WTC11 (cell line): ENCODE data around the gene TTC7B. TPM values are rescaled to one million over a fixed set of nuclear protein-coding genes. Genes with fewer than 3 reads are reported as not detected.

Experiments used
- ATAC-seq: fragments of 200-7000 bp; cut with Tn5 transposase; 2 replicates; pipeline ENCODE4 v1.10.0; 2021; ENCODE audit warnings: mild to moderate bottlenecking, moderate library complexity
- CTCF ChIA-PET: fragments of 300-600 bp; sonication (Branson Sonifier 250); formaldehyde crosslinking; loops from one replicate; lab custom pipeline; 2021; ENCODE audit warnings: antibody characterized with exemption; lab: Charles Lee
- POLR2A ChIA-PET: fragments of 350-600 bp; sonication (Branson Sonifier 250); formaldehyde crosslinking; loops from one replicate; lab custom pipeline; 2021; ENCODE audit warnings: antibody characterized with exemption; lab: Charles Lee
- DNase-seq: peaks from one replicate; pipeline ENCODE4 v3.0.0; 2021; ENCODE audit warnings: low spot score
- H3K27ac Mint-ChIP-seq: 2 replicates; pipeline ENCODE4 v1.8.0; 2021; ENCODE audit warnings: mixed read lengths
- H3K27me3 Mint-ChIP-seq: 2 replicates; pipeline ENCODE4 v1.8.0; 2021; ENCODE audit warnings: low read depth, mild to moderate bottlenecking, moderate library complexity, mixed read lengths
- H3K36me3 Mint-ChIP-seq: 2 replicates; pipeline ENCODE4 v1.8.0; 2021; ENCODE audit warnings: mixed read lengths
- H3K4me1 Mint-ChIP-seq: 2 replicates; pipeline ENCODE4 v1.8.0; 2022; ENCODE audit warnings: mixed read lengths
- H3K4me3 Mint-ChIP-seq: 2 replicates; pipeline ENCODE4 v1.8.0; 2021; ENCODE audit warnings: mild to moderate bottlenecking, moderate library complexity, mixed read lengths
- H3K9me3 Mint-ChIP-seq: 2 replicates; pipeline ENCODE4 v1.8.0; 2021; ENCODE audit warnings: mixed read lengths
- CDX4 ChIP-seq: fragments of 250-450 bp; sonication (Bioruptor Pico); IDR thresholded peaks from 2 replicates; pipeline ENCODE4 v1.9.0; 2021; ENCODE audit warnings: moderate library complexity, mild to moderate bottlenecking, inconsistent platforms, borderline replicate concordance
- CREB1 ChIP-seq: sonication (generic); formaldehyde crosslinking; IDR thresholded peaks from 2 replicates; pipeline ENCODE4 v1.8.0; 2023; ENCODE audit warnings: mild to moderate bottlenecking, missing genetic modification reagents
- CREM ChIP-seq: sonication (generic); formaldehyde crosslinking; IDR thresholded peaks from 2 replicates; pipeline ENCODE4 v1.8.1; 2022; ENCODE audit warnings: mild to moderate bottlenecking, missing genetic modification reagents, moderate library complexity
- E2F1 ChIP-seq: sonication (generic); formaldehyde crosslinking; IDR thresholded peaks from 2 replicates; pipeline ENCODE4 v1.8.0; 2022; ENCODE audit warnings: mild to moderate bottlenecking, missing genetic modification reagents
- FOXP4 ChIP-seq: sonication (generic); formaldehyde crosslinking; IDR thresholded peaks from 2 replicates; pipeline ENCODE4 v1.8.0; 2022; ENCODE audit warnings: mild to moderate bottlenecking, missing genetic modification reagents
- MAX ChIP-seq: sonication (generic); formaldehyde crosslinking; IDR thresholded peaks from 2 replicates; pipeline ENCODE4 v1.8.0; 2022; ENCODE audit warnings: mild to moderate bottlenecking, missing genetic modification reagents
- MXD4 ChIP-seq: fragments of 250-450 bp; sonication (Bioruptor Pico); IDR thresholded peaks from 2 replicates; pipeline ENCODE4 v1.8.0; 2021; ENCODE audit warnings: mild to moderate bottlenecking, moderate library complexity, borderline replicate concordance
- NR1H2 ChIP-seq: sonication (generic); formaldehyde crosslinking; IDR thresholded peaks from 2 replicates; pipeline ENCODE4 v1.9.0; 2021; ENCODE audit warnings: mild to moderate bottlenecking, moderate library complexity, missing genetic modification reagents
- TCF7 ChIP-seq: sonication (generic); formaldehyde crosslinking; IDR thresholded peaks from 2 replicates; pipeline ENCODE4 v1.8.0; 2022; ENCODE audit warnings: mild to moderate bottlenecking, low read depth, missing genetic modification reagents, moderate library complexity
- TEAD4 ChIP-seq: sonication (generic); formaldehyde crosslinking; IDR thresholded peaks from 2 replicates; pipeline ENCODE4 v1.8.0; 2022; ENCODE audit warnings: mild to moderate bottlenecking, missing genetic modification reagents
- USF2 ChIP-seq: sonication (generic); formaldehyde crosslinking; IDR thresholded peaks from 2 replicates; pipeline ENCODE4 v1.8.1; 2023; ENCODE audit warnings: mild to moderate bottlenecking, missing genetic modification reagents, moderate library complexity
- ZBTB21 ChIP-seq: sonication (generic); formaldehyde crosslinking; IDR thresholded peaks from 2 replicates; pipeline ENCODE4 v1.8.1; 2023; ENCODE audit warnings: mild to moderate bottlenecking, missing genetic modification reagents, borderline replicate concordance
- ZNF281 ChIP-seq: sonication (generic); formaldehyde crosslinking; IDR thresholded peaks from 2 replicates; pipeline ENCODE4 v1.8.0; 2023; ENCODE audit warnings: mild to moderate bottlenecking, missing genetic modification reagents
- ZNF317 ChIP-seq: sonication (generic); formaldehyde crosslinking; IDR thresholded peaks from 2 replicates; pipeline ENCODE4 v1.8.1; 2023; ENCODE audit warnings: low read depth, mild to moderate bottlenecking, moderate library complexity, missing genetic modification reagents, borderline replicate concordance
- ZNF396 ChIP-seq: fragments of 250-450 bp; sonication (Bioruptor Pico); IDR thresholded peaks from 2 replicates; pipeline ENCODE4 v1.8.0; 2021; ENCODE audit warnings: mild to moderate bottlenecking, moderate library complexity, borderline replicate concordance
- ZNF512 ChIP-seq: sonication (generic); formaldehyde crosslinking; IDR thresholded peaks from 2 replicates; pipeline ENCODE4 v1.8.1; 2022; ENCODE audit warnings: missing genetic modification reagents, borderline replicate concordance
- total RNA-seq: library from RNA; stranded (reverse); gene quantifications from 3 replicates; pipeline ENCODE4 v1.2.3, GENCODE V29; 2021
- TF ChIP-seq, protein P1 (sequence below): sonication (generic); formaldehyde crosslinking; IDR thresholded peaks from 2 replicates; pipeline ENCODE4 v1.8.1; 2022; ENCODE audit warnings: low read depth, mild to moderate bottlenecking, moderate library complexity, missing genetic modification reagents, borderline replicate concordance
- TF ChIP-seq, protein P2 (sequence below): sonication (generic); formaldehyde crosslinking; IDR thresholded peaks from 2 replicates; pipeline ENCODE4 v1.8.1; 2023; ENCODE audit warnings: mild to moderate bottlenecking, missing genetic modification reagents

TTC7B gene
- total RNA-seq, 1 experiment from 2014 or later: 27.6 TPM

GRCh38 chr14:90523961-90524875 lies 292.0 kb downstream of the TTC7B start:
- no peak overlapping the region for H3K4me3 Mint-ChIP-seq
- peaks cover 23% of the 10 kb centered on the region for H3K9me3 Mint-ChIP-seq
- no peak overlapping the region for H3K27ac Mint-ChIP-seq
- TF ChIP-seq USF2 (CRISPR knock-in tag): no peak
- TF ChIP-seq E2F1 (CRISPR knock-in tag): no peak
- no peak for TF ChIP-seq ZNF396 (CRISPR knock-in tag)
- no peak for TF ChIP-seq CDX4 (CRISPR knock-in tag)
- no peak for TF ChIP-seq FOXP4 (CRISPR knock-in tag)
- TF ChIP-seq TEAD4 (CRISPR knock-in tag): no peak
- no peak for TF ChIP-seq TCF7 (CRISPR knock-in tag)
- TF ChIP-seq CREM (CRISPR knock-in tag): no peak
- no peak for TF ChIP-seq ZNF512 (CRISPR knock-in tag)
- no peak for TF ChIP-seq MAX (CRISPR knock-in tag)
- TF ChIP-seq, all 79 proteins: peak for 0
- no peaks in the 10 kb centered on the region for H3K27me3 Mint-ChIP-seq
- ATAC-seq (no peak), DNase-seq (no peak)
- H3K36me3 Mint-ChIP-seq: peaks cover 11% of the 10 kb centered on the region
- CTCF ChIA-PET: interaction anchor here (2.4 kb wide), 1 partner anchor 125 kb away, joined by 11 read pairs; no protein-coding TSS in a partner anchor
- POLR2A ChIA-PET: no interaction called here
- no peaks in the 10 kb centered on the region for H3K4me1 Mint-ChIP-seq

GRCh38 chr14:90523544-90523943 lies 292.7 kb downstream of the TTC7B start:
- ChIA-PET CTCF (interaction anchor here (1.2 to 2.4 kb wide), 3 partner anchors 23 to 235 kb away, joined by 4 to 11 read pairs (median 5); no protein-coding TSS in a partner anchor), POLR2A (no interaction called here)
- H3K27me3 Mint-ChIP-seq: no peaks in the 10 kb centered on the region; the same call in 1 of the 2 replicates
- DNase-seq (no peak), ATAC-seq (no peak)
- no peak overlapping the region for H3K4me3 Mint-ChIP-seq
- H3K9me3 Mint-ChIP-seq: peaks cover 19% of the 10 kb centered on the region
- no peak overlapping the region for H3K27ac Mint-ChIP-seq
- H3K4me1 Mint-ChIP-seq: peaks cover 3% of the 10 kb centered on the region
- H3K36me3 Mint-ChIP-seq: peaks cover 9% of the 10 kb centered on the region
- no peak for TF ChIP-seq MXD4
- no peak for TF ChIP-seq NR1H2
- TF ChIP-seq ZNF512 (CRISPR knock-in tag): no peak
- TF ChIP-seq, protein P1, sequence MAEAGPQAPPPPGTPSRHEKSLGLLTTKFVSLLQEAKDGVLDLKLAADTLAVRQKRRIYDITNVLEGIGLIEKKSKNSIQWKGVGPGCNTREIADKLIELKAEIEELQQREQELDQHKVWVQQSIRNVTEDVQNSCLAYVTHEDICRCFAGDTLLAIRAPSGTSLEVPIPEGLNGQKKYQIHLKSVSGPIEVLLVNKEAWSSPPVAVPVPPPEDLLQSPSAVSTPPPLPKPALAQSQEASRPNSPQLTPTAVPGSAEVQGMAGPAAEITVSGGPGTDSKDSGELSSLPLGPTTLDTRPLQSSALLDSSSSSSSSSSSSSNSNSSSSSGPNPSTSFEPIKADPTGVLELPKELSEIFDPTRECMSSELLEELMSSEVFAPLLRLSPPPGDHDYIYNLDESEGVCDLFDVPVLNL (CRISPR knock-in tag): no peak
- TF ChIP-seq ZNF317 (CRISPR knock-in tag): no peak
- TF ChIP-seq, protein P2, sequence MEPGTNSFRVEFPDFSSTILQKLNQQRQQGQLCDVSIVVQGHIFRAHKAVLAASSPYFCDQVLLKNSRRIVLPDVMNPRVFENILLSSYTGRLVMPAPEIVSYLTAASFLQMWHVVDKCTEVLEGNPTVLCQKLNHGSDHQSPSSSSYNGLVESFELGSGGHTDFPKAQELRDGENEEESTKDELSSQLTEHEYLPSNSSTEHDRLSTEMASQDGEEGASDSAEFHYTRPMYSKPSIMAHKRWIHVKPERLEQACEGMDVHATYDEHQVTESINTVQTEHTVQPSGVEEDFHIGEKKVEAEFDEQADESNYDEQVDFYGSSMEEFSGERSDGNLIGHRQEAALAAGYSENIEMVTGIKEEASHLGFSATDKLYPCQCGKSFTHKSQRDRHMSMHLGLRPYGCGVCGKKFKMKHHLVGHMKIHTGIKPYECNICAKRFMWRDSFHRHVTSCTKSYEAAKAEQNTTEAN (CRISPR knock-in tag): no peak
- no peak for TF ChIP-seq CREB1
- TF ChIP-seq ZNF281 (CRISPR knock-in tag): no peak
- no peak for TF ChIP-seq ZBTB21
